Epithelial cell of proximal tubule (primary cell): ENCODE results near the gene FOXP4. TPM values are rescaled to one million over a fixed set of nuclear protein-coding genes. Genes with fewer than 3 reads are reported as not detected.

Experiments
- DNase-seq: peaks from one replicate; pipeline ENCODE4 v3.0.0-alpha.2; 2011; ENCODE audit warnings: low read depth
- H3K4me3 ChIP-seq: 2 replicates; pipeline ENCODE4 v1.5.1; 2011; ENCODE audit warnings: low read depth, mild to moderate bottlenecking, low read length
- CTCF ChIP-seq: conservative IDR thresholded peaks from 2 replicates; pipeline ENCODE4 v1.5.1; 2012; ENCODE audit warnings: low read depth, mild to moderate bottlenecking, low read length
- total RNA-seq: library from RNA; depleted of rRNA; stranded (reverse); fragments of >200 nt; gene quantifications from 2 replicates; pipeline ENCODE4 v1.2.3, GENCODE V29; 2015

Gene FOXP4
- total RNA-seq, 1 donor from 2014 or later: 7.5 TPM

GRCh38 chr6:41522780-41523548 is 23.2 kb upstream of the FOXP4 start:
- no peak overlapping the region for H3K4me3 ChIP-seq
- no peak for TF ChIP-seq CTCF
- DNase-seq: no peak

- no peak for DNase-seq
- no peak overlapping the region for H3K4me3 ChIP-seq
- no peak for TF ChIP-seq CTCF
Observed at GRCh38 chr6:41523915-41524633, 22.1 kb upstream of the FOXP4 start.

DNA sequence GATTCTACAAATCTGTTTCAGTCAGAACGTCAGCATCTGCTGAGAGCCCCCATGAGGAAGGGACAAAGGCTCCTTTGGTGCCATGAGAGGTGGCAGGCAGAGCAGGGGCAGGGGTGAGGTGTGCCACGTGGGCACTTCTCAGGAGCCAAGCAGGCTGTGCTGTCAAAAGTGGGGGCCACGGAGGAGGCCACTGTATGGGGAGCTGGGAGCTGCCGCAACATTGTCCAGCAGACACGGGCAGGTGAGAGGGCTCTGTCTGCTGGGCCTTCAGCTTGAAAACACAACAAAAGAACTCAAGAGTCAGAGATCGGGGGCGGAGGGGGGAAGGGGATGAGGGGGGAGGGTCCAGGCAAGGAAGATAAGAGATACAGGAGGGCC is 21.6 kb upstream of the FOXP4 start:
- TF ChIP-seq CTCF: no peak
- DNase-seq: no peak
- no peak overlapping the region for H3K4me3 ChIP-seq

DNA sequence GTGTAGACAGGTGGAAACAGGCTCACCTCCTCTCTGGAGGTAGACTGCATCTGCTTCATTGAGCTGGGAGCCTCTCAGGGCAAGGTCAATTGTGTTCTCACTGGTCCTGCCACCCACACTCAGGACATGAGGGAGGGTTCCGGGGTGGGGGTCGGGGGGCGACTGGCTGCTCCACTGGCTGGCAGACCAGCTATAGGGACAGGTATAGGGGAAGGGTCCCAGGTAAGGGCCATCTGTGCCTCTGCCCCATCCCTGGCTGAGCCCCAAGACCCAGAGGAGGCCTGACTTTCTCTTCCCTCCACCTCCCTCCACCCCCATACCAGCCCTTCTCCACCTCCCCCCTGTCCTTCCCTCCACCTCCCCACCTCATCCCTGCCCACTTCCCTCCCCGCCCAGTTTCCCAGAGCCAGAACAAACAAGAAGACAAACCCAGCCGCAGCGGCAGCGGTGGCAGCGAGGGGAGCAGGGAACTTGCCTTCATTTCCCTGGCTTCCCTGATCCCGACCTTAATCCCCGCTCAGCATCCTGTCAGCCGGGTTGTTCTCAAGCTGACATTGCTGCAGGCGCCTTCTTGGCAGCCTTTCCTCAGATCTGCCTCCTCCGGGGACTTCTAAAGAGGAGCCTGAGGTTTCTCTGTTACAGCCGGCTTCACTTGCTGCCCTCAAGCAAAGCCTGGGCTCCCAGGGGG is 18.3 kb upstream of the FOXP4 start:
- no peak for DNase-seq

GRCh38 chr6:41528409-41528963 is 17.7 kb upstream of the FOXP4 start:
- no peak overlapping the region for H3K4me3 ChIP-seq
- no peak for TF ChIP-seq CTCF
- DNase-seq: no peak

More for the DNA sequence above, 18.3 kb upstream of the FOXP4 start:
- no peak for TF ChIP-seq CTCF
- no peak overlapping the region for H3K4me3 ChIP-seq

- H3K4me3 ChIP-seq: no peak overlapping the region
- no peak for DNase-seq
- TF ChIP-seq CTCF: no peak
Observed at GRCh38 chr6:41529049-41529448, 17.1 kb upstream of the FOXP4 start.
